HG03060 (cell line): ENCODE data around the gene EXOC7.
"Not testable (repeated sequence)": the region's sequence is repeated elsewhere in the genome, so short reads cannot be mapped to it uniquely, and the experiment has no call there.

ENCODE experiments used
- ATAC-seq: cut with Tn5 transposase; IDR thresholded peaks from one replicate; pipeline ENCODE4 v1.9.1; 2021; ENCODE audit warnings: low read depth, moderate number of reproducible peaks; ENCODE audit not compliant: unreplicated experiment

EXOC7 gene

GRCh38 chr17:76089680-76090516 lies 13.7 kb downstream of the EXOC7 start:
- ATAC-seq, result no peak

- ATAC-seq, result no peak
Measured at GRCh38 chr17:76088868-76089576, 14.6 kb downstream of the EXOC7 start.

- no peak for ATAC-seq
Measured at GRCh38 chr17:76088041-76088867, 15.3 kb downstream of the EXOC7 start.

- no peak for ATAC-seq
Measured at GRCh38 chr17:76087531-76087930, 16.1 kb downstream of the EXOC7 start.

- no peak for ATAC-seq
Measured at GRCh38 chr17:76086384-76086783, 17.2 kb downstream of the EXOC7 start.

- ATAC-seq, result no peak
Measured at GRCh38 chr17:76085731-76086366, 17.7 kb downstream of the EXOC7 start.

- no peak for ATAC-seq
Measured at GRCh38 chr17:76085066-76085730, 18.4 kb downstream of the EXOC7 start.

- no peak for ATAC-seq
Measured at GRCh38 chr17:76083536-76084182, 19.9 kb downstream of the EXOC7 start.

- no peak for ATAC-seq
Measured at GRCh38 chr17:76082326-76083251, 21.0 kb downstream of the EXOC7 start.

- ATAC-seq, result no peak
Measured at GRCh38 chr17:76081295-76082210, 22.0 kb downstream of the EXOC7 start.

- no peak for ATAC-seq
Measured at GRCh38 chr17:76080768-76081287, 22.8 kb downstream of the EXOC7 start.

- no peak for ATAC-seq
Measured at GRCh38 chr17:76079956-76080767, 23.4 kb downstream of the EXOC7 start.

GRCh38 chr17:76079535-76079955 lies 24.0 kb downstream of the EXOC7 start:
- no peak for ATAC-seq

- ATAC-seq, result no peak
Measured at GRCh38 chr17:76078860-76079534, 24.6 kb downstream of the EXOC7 start, which contains the start of gene ZACN. Gene ZACN, plus strand, starts transcription at chr17:76079182. Its CDS starts 83 bp downstream, at chr17:76079265.

GRCh38 chr17:76078370-76078769 lies 25.2 kb downstream of the EXOC7 start:
- ATAC-seq, result not testable (repeated sequence)
